Thyroid gland (tissue), 4 donors: ENCODE results near the gene OXA1L.

Source experiments
- CTCF ChIP-seq, 6 experiments: fragments of 200-600 bp in 3 of 6; fragments of 450-650 bp in 3 of 6; sonication (generic) in 3 of 6; IDR thresholded peaks; one replicate each; pipeline ENCODE4 v1.5.1; 2016 to 2019; ENCODE audit warnings: antibody characterized with exemption in 6 of 6, mild to moderate bottlenecking in 2 of 6, inconsistent platforms in 1 of 6, moderate library complexity in 1 of 6
- POLR2A ChIP-seq, 2 donors: fragments of 450-650 bp; IDR thresholded peaks; one replicate each; pipeline ENCODE4 v1.6.1; 2017; ENCODE audit warnings: antibody characterized with exemption in 2 of 2, mild to moderate bottlenecking in 2 of 2, moderate library complexity in 1 of 2

- TF ChIP-seq POLR2A (IDR thresholded peaks at IDR 0.05): no peak
- TF ChIP-seq CTCF (IDR thresholded peaks at IDR 0.05): no peak
These were observed 27.1 kb upstream of the OXA1L start for GRCh38 chr14:22739423-22739822.
